Panc1 (cell line): Measurements from ENCODE around the gene ASIP. TPM values are rescaled to one million over a fixed set of nuclear protein-coding genes. Genes with fewer than 3 reads are reported as not detected.
A peak's percentile ranks its signal among the peaks of the same experiment; 100 is the strongest.

Source experiments
- ATAC-seq: fragments of 200-7000 bp; cut with Tn5 transposase; 2 replicates; pipeline ENCODE4 v1.9.1; 2020; ENCODE audit warnings: mild to moderate bottlenecking, moderate library complexity
- BruUV-seq: library from RNA; stranded (reverse); fragments of 400-500 nt; replicated peaks from 2 replicates; lab custom pipeline; 2021; lab: Mats Ljungman, UMichigan
- CTCF ChIA-PET: fragments of 300-600 bp; sonication (Branson Sonifier 250); formaldehyde crosslinking; loops from one replicate; lab custom pipeline; 2022; ENCODE audit warnings: antibody characterized with exemption; lab: Charles Lee
- POLR2A ChIA-PET: fragments of 300-600 bp; sonication (Branson Sonifier 250); formaldehyde crosslinking; loops from one replicate; lab custom pipeline; 2022; ENCODE audit warnings: antibody characterized with exemption; lab: Charles Lee
- DNase-seq: peaks from one replicate; pipeline ENCODE4 v3.0.0-alpha.2; 2010; ENCODE audit warnings: low read depth, low spot score
- H3K27ac ChIP-seq: 2 replicates; pipeline ENCODE4 v1.5.1; 2011; ENCODE audit warnings: mild to moderate bottlenecking, low read length, inconsistent platforms
- H3K27me3 ChIP-seq: fragments of 200-500 bp; sonication (Bioruptor generic); 2 replicates; pipeline ENCODE4 v1.6.0; 2014; ENCODE audit warnings: low read length, inconsistent platforms; ENCODE audit not compliant: control insufficient read depth, insufficient read depth
- H3K36me3 ChIP-seq: fragments of 200-500 bp; sonication (Bioruptor generic); 2 replicates; pipeline ENCODE4 v1.5.1; 2014; ENCODE audit warnings: inconsistent platforms, mild to moderate bottlenecking, low read length, moderate library complexity; ENCODE audit not compliant: control insufficient read depth, insufficient read depth
- H3K4me1 ChIP-seq: 2 replicates; pipeline ENCODE4 v1.5.1; 2011; ENCODE audit warnings: inconsistent platforms, mild to moderate bottlenecking, low read length, moderate library complexity; ENCODE audit not compliant: control insufficient read depth, insufficient read depth
- H3K4me3 ChIP-seq, 2 experiments: 2 replicates each; pipeline ENCODE4 v1.5.1; 2011 to 2012; ENCODE audit warnings: low read depth in 2 of 2, low read length in 2 of 2, mild to moderate bottlenecking in 2 of 2, inconsistent platforms in 1 of 2, moderate library complexity in 1 of 2
- H3K9me3 ChIP-seq: fragments of 200-500 bp; sonication (Bioruptor generic); 2 replicates; pipeline ENCODE4 v1.5.1; 2014; ENCODE audit warnings: low read depth, mild to moderate bottlenecking, inconsistent platforms, low read length, moderate library complexity; ENCODE audit not compliant: control insufficient read depth, insufficient read depth
- POLR2AphosphoS5 ChIP-seq: IDR thresholded peaks from 2 replicates; pipeline ENCODE4 v1.6.1; 2012; ENCODE audit warnings: mild to moderate bottlenecking, low read depth, low read length, moderate library complexity
- SIN3A ChIP-seq: IDR thresholded peaks from 2 replicates; pipeline ENCODE4 v1.6.1; 2012; ENCODE audit warnings: low read depth, mild to moderate bottlenecking, low read length, moderate library complexity, borderline replicate concordance; ENCODE audit not compliant: insufficient read depth
- TCF7L2 ChIP-seq: IDR thresholded peaks from 2 replicates; pipeline ENCODE4 v1.6.1; 2011; ENCODE audit warnings: mild to moderate bottlenecking, low read depth, low read length, inconsistent platforms
- in situ Hi-C: cut with HindIII; loops from 2 replicates; pipeline ENCODE4 v1.10.0; 2016; ENCODE audit warnings: low sequenced_read_pairs, low pct_unique_long_range_greater_than_20kb
- intact Hi-C: fragments of 100-400 bp; cut with micrococcal nuclease; formaldehyde crosslinking; loops from one replicate; pipeline ENCODE4 v1.10.0; 2022; ENCODE audit not compliant: unreplicated experiment
- total RNA-seq: library from RNA; stranded (reverse); gene quantifications from one replicate; pipeline ENCODE4 v1.2.1, GENCODE V29; 2021; ENCODE audit not compliant: unreplicated experiment
- TF ChIP-seq, protein P1 (sequence below), 2 experiments: IDR thresholded peaks; 2 replicates each; pipeline ENCODE4 v1.6.1; 2011 to 2012; ENCODE audit warnings: low read depth in 2 of 2, control low read depth in 1 of 2, low read length in 1 of 2, mild to moderate bottlenecking in 1 of 2, moderate library complexity in 1 of 2; ENCODE audit not compliant: insufficient read depth in 1 of 2
- TF ChIP-seq, protein P2 (sequence below): fragments of 450-650 bp; IDR thresholded peaks from 2 replicates; pipeline ENCODE4 v1.5.1; 2017; ENCODE audit warnings: mild to moderate bottlenecking

The ASIP gene
- total RNA-seq, 1 experiment from 2014 or later, result not detected

- Histone ChIP-seq H3K27ac (no peak overlapping the region), H3K4me1 (no peaks in the 10 kb centered on the region), H3K36me3 (no peaks in the 10 kb centered on the region), H3K9me3 (no peaks in the 10 kb centered on the region), H3K4me3 (no peak overlapping the region), H3K27me3 (no peaks in the 10 kb centered on the region)
- BruUV-seq, result TSS peak; percentile 55
- no peak for ATAC-seq
- no peak for TF ChIP-seq POLR2AphosphoS5
- TF ChIP-seq TCF7L2, result no peak
- TF ChIP-seq, protein P1, sequence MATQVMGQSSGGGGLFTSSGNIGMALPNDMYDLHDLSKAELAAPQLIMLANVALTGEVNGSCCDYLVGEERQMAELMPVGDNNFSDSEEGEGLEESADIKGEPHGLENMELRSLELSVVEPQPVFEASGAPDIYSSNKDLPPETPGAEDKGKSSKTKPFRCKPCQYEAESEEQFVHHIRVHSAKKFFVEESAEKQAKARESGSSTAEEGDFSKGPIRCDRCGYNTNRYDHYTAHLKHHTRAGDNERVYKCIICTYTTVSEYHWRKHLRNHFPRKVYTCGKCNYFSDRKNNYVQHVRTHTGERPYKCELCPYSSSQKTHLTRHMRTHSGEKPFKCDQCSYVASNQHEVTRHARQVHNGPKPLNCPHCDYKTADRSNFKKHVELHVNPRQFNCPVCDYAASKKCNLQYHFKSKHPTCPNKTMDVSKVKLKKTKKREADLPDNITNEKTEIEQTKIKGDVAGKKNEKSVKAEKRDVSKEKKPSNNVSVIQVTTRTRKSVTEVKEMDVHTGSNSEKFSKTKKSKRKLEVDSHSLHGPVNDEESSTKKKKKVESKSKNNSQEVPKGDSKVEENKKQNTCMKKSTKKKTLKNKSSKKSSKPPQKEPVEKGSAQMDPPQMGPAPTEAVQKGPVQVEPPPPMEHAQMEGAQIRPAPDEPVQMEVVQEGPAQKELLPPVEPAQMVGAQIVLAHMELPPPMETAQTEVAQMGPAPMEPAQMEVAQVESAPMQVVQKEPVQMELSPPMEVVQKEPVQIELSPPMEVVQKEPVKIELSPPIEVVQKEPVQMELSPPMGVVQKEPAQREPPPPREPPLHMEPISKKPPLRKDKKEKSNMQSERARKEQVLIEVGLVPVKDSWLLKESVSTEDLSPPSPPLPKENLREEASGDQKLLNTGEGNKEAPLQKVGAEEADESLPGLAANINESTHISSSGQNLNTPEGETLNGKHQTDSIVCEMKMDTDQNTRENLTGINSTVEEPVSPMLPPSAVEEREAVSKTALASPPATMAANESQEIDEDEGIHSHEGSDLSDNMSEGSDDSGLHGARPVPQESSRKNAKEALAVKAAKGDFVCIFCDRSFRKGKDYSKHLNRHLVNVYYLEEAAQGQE (IDR thresholded peaks at IDR 0.05; ENCODE audit: insufficient read depth in 1 of 2, low read depth in 2 of 2, low read length in 1 of 2), result no peak
- TF ChIP-seq SIN3A, result no peak
- TF ChIP-seq, protein P2, sequence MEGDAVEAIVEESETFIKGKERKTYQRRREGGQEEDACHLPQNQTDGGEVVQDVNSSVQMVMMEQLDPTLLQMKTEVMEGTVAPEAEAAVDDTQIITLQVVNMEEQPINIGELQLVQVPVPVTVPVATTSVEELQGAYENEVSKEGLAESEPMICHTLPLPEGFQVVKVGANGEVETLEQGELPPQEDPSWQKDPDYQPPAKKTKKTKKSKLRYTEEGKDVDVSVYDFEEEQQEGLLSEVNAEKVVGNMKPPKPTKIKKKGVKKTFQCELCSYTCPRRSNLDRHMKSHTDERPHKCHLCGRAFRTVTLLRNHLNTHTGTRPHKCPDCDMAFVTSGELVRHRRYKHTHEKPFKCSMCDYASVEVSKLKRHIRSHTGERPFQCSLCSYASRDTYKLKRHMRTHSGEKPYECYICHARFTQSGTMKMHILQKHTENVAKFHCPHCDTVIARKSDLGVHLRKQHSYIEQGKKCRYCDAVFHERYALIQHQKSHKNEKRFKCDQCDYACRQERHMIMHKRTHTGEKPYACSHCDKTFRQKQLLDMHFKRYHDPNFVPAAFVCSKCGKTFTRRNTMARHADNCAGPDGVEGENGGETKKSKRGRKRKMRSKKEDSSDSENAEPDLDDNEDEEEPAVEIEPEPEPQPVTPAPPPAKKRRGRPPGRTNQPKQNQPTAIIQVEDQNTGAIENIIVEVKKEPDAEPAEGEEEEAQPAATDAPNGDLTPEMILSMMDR, result no peak
- in situ Hi-C loops, result no loop called here
- intact Hi-C loops, result no loop called here
- POLR2A ChIA-PET, result no interaction called here
- CTCF ChIA-PET, result no interaction called here
- no peak for DNase-seq
Measured at GRCh38 chr20:34269996-34270627, 28.9 kb downstream of the ASIP start.

DNA sequence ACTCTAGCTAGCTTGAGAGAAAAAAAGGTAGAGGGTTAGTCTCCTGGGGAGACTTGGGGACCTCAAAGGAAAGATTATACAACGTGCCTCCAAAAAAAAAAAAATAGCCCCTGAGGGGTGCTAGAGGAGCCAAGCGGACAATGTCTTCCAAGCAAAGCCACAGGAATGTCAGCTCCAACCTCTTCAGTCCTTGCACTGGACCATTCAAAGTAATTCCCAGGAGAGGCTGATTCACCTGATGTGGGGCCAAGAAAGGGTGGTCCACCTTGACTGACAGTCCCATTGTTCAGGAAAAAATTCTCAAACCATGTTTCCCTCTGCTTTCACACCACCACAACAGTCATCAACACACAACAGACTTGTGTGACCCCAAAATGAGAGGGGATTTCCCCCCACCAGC, 30.7 kb downstream of the ASIP start:
- Histone ChIP-seq H3K36me3 (no peaks in the 10 kb centered on the region), H3K9me3 (no peaks in the 10 kb centered on the region), H3K27me3 (no peaks in the 10 kb centered on the region), H3K4me1 (no peaks in the 10 kb centered on the region), H3K4me3 (no peak overlapping the region), H3K27ac (no peak overlapping the region)
- no peak for DNase-seq
- POLR2A ChIA-PET, result interaction anchor here (0.6 kb wide), 1 partner anchor 71 kb away, joined by 13 read pairs; no protein-coding TSS in a partner anchor
- intact Hi-C loops, result no loop called here
- in situ Hi-C loops, result no loop called here
- ATAC-seq, result no peak
- CTCF ChIA-PET, result no interaction called here
- BruUV-seq, result no TSS peak
- TF ChIP-seq POLR2AphosphoS5, result no peak

- DNase-seq, result no peak
- CTCF ChIA-PET, result no interaction called here
- intact Hi-C loops (no loop called here), in situ Hi-C loops (no loop called here)
- no peaks in the 10 kb centered on the region for H3K4me1 ChIP-seq
- BruUV-seq, result no TSS peak
- POLR2A ChIA-PET, result no interaction called here
- no peak overlapping the region for H3K27ac ChIP-seq
- no peaks in the 10 kb centered on the region for H3K27me3 ChIP-seq
- TF ChIP-seq, protein P1 (IDR thresholded peaks at IDR 0.05; ENCODE audit: insufficient read depth in 1 of 2, low read depth in 2 of 2, low read length in 1 of 2), result no peak
- no peak for TF ChIP-seq TCF7L2
- peaks cover 3% of the 10 kb centered on the region; the same call in 1 of the 2 replicates for H3K36me3 ChIP-seq
- no peak overlapping the region for H3K4me3 ChIP-seq
- ATAC-seq, result no peak
- no peaks in the 10 kb centered on the region for H3K9me3 ChIP-seq
Measured at GRCh38 chr20:34274694-34275093, 33.5 kb downstream of the ASIP start.
